Activated CD4-positive, alpha-beta T cell treated with anti-CD3 and anti-CD28 coated beads, Interleukin-2, amount 50 U/mL, for 16 hours (primary cell): ENCODE results near the gene TAPBPL.
"Not testable (repeated sequence)": the region's sequence is repeated elsewhere in the genome, so short reads cannot be mapped to it uniquely, and the experiment has no call there.

Source experiments
- DNase-seq: peaks from one replicate; pipeline ENCODE4 v3.0.0-alpha.2; 2020

The TAPBPL gene

GRCh38 chr12:6493497-6494257, 41.8 kb downstream of the TAPBPL start, which contains the start of gene NCAPD2:
TSS of gene NCAPD2 (plus strand) at chr12:6494102. CDS start at chr12:6495099, 997 bp downstream.
- peak; percentile 99 for DNase-seq

- DNase-seq = no peak
Measured at GRCh38 chr12:6494258-6494743, 42.5 kb downstream of the TAPBPL start.

- no peak for DNase-seq
Measured at GRCh38 chr12:6494968-6495367, 43.1 kb downstream of the TAPBPL start.

- not testable (repeated sequence) for DNase-seq
Measured at GRCh38 chr12:6497291-6497690, 45.4 kb downstream of the TAPBPL start.

DNA sequence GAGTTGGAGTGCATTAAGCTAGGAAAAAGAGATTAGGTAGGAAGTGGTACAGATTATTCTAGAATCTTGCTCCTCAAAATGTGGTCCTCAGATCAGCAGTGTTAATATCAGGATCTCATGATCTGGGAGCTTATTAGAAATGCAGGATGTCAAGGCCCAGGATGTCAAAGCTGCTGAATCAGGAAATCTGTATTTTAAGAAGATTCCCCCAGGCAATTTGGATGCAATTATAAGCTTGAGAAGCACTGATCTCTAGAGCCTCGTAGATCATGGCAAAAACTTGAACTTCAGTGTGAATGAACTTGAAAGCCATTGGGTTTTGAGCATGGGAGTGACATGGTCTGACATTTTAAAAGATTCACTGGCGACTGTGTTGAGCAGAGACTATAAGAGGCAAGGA, 48.6 kb downstream of the TAPBPL start:
- DNase-seq = no peak

GRCh38 chr12:6507102-6507998, 55.5 kb downstream of the TAPBPL start:
- no peak for DNase-seq

- DNase-seq = no peak
Measured at GRCh38 chr12:6508087-6508486, 56.2 kb downstream of the TAPBPL start.
